ENCODE results near the gene ADSL. TPM values are rescaled to one million over a fixed set of nuclear protein-coding genes. Genes with fewer than 3 reads are reported as not detected.

Gene ADSL
- total RNA-seq, 1 experiment from 2014 or later, result 93.8 TPM

DNA sequence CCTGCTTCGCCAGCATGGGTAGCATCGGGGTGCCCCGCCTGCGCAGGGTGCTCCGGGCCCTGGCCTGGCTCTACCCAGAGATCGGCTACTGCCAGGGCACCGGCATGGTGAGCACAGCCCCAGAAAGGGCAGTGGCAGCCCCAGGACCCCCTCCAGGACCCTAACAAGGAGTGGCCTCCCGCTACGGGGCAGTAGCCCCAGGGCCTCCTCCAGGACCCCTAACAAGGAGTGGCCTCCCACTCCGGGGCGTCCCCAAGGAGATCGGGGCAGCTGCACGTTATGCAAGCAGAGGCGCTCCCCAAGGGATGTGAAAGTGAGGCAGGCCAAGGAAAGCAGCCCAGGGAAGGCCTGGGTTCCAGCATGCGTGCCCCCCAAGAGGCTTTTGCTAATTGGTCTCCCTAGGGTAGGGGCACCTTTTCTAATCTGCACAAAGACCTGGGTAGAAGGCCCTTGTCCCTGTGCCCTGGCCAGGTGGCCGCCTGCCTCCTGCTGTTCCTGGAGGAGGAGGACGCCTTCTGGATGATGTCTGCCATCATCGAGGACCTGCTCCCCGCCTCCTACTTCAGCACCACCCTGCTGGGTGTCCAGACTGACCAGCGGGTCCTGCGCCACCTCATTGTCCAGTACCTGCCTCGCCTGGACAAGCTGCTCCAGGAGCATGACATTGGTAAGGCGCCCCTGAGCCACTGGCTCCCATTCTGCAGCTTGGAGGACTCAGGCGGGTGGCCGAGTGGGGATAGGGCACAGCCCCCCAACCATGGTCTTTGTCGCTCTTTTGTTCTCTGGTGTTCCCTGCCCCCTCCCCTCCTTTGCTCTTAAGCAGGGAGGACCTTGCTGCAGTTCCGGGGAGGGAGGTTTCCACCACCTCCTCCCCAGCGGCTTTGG lies 59.1 kb downstream of the ADSL start:
- Histone ChIP-seq H3F3A (ENCODE audit: low read length, unreplicated experiment) (no peaks in the 10 kb centered on the region), H3K27ac (ENCODE audit: low read length) (no peak overlapping the region), H3K36me3 (ENCODE audit: low read depth, low read length) (peaks cover 4% of the 10 kb centered on the region; the same call in 1 of the 2 replicates), H3K79me2 (ENCODE audit: low read length) (no peaks in the 10 kb centered on the region), H3K27me3 (ENCODE audit: low read length) (no peaks in the 10 kb centered on the region), H2AFZ (ENCODE audit: low read length) (no peak overlapping the region), H3K9ac (ENCODE audit: low read length) (no peak overlapping the region), H3K9me3 (ENCODE audit: low read length) (no peaks in the 10 kb centered on the region), H3K4me1 (ENCODE audit: insufficient read depth, low read length) (peaks cover 7% of the 10 kb centered on the region), H4K20me1 (ENCODE audit: low read length) (no peaks in the 10 kb centered on the region), H3K4me3 (ENCODE audit: low read length) (no peak overlapping the region), H3K9me2 (replicated peaks; ENCODE audit: low read length) (no peaks in the 10 kb centered on the region), H3K4me2 (ENCODE audit: low read length) (no peak overlapping the region)
- POLR2A ChIA-PET (ENCODE audit: unreplicated experiment), result no interaction called here
- no peak for TF ChIP-seq EZH2phosphoT487 (IDR thresholded peaks at IDR 0.05; ENCODE audit: borderline replicate concordance, low read length)
- no peak for TF ChIP-seq EZH2 (IDR thresholded peaks at IDR 0.05; ENCODE audit: low read length, unreplicated experiment)
- TF ChIP-seq, protein P1, sequence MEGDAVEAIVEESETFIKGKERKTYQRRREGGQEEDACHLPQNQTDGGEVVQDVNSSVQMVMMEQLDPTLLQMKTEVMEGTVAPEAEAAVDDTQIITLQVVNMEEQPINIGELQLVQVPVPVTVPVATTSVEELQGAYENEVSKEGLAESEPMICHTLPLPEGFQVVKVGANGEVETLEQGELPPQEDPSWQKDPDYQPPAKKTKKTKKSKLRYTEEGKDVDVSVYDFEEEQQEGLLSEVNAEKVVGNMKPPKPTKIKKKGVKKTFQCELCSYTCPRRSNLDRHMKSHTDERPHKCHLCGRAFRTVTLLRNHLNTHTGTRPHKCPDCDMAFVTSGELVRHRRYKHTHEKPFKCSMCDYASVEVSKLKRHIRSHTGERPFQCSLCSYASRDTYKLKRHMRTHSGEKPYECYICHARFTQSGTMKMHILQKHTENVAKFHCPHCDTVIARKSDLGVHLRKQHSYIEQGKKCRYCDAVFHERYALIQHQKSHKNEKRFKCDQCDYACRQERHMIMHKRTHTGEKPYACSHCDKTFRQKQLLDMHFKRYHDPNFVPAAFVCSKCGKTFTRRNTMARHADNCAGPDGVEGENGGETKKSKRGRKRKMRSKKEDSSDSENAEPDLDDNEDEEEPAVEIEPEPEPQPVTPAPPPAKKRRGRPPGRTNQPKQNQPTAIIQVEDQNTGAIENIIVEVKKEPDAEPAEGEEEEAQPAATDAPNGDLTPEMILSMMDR (conservative IDR thresholded peaks at IDR 0.05; ENCODE audit: low read depth, low read length), result no peak
- intact Hi-C loops (cut with micrococcal nuclease), result no loop called here
- CTCF ChIA-PET, result no interaction called here
- no peak for DNase-seq
- BruUV-seq (replicated peaks), result no TSS peak
- no peak for ATAC-seq

DNA sequence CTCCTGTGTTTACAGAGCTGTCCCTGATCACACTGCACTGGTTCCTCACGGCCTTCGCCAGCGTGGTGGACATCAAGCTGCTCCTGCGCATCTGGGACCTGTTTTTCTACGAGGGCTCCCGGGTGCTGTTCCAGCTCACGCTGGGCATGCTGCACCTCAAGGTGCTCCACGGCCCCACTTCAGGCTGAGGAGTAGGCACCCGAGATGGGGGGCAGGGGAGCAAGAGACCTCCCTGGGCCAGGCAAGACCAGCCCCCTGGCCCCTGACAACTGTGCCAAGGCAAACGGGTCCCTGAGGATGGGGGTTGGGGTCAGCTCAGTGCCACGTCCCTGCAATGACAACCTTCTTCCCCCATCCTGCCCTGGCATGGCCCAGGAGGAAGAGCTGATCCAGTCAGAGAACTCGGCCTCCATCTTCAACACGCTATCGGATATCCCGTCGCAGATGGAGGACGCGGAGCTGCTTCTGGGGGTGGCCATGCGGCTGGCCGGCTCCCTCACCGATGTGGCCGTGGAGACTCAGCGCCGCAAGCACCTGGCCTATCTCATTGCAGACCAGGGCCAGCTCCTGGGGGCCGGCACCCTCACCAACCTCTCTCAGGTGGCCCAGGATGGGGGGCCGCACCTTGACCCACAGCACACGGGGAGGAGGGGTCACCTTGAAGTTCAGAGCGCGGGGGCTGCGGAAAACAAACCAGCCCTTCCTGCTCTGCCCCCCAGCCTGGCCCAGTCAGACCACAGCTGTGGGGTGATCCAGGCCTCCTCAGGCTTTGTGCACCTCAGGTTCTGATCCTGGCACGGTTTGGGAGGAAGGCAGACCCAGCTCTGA lies 60.0 kb downstream of the ADSL start:
- CTCF ChIA-PET, result no interaction called here
- no peak overlapping the region for H2AFZ ChIP-seq (ENCODE audit: low read length)

More for the DNA sequence above, 60.0 kb downstream of the ADSL start:
- POLR2A ChIA-PET (ENCODE audit: unreplicated experiment), result no interaction called here
- DNase-seq (no peak), ATAC-seq (no peak)
- no peak overlapping the region for H3K27ac ChIP-seq (ENCODE audit: low read length)
- H3K4me2 ChIP-seq (ENCODE audit: low read length), result no peak overlapping the region
- H3K4me3 ChIP-seq (ENCODE audit: low read length), result no peak overlapping the region
- intact Hi-C loops (cut with micrococcal nuclease), result no loop called here
- BruUV-seq (replicated peaks), result no TSS peak
- H3K27me3 ChIP-seq (ENCODE audit: low read length), result no peaks in the 10 kb centered on the region
- TF ChIP-seq, protein P1 (conservative IDR thresholded peaks at IDR 0.05; ENCODE audit: low read depth, low read length), result no peak
- TF ChIP-seq EZH2phosphoT487 (IDR thresholded peaks at IDR 0.05; ENCODE audit: borderline replicate concordance, low read length), result no peak
- no peak for TF ChIP-seq EZH2 (IDR thresholded peaks at IDR 0.05; ENCODE audit: low read length, unreplicated experiment)
- H3F3A ChIP-seq (ENCODE audit: low read length, unreplicated experiment), result no peaks in the 10 kb centered on the region
- no peaks in the 10 kb centered on the region for H3K9me2 ChIP-seq (replicated peaks; ENCODE audit: low read length)
- peaks cover 8% of the 10 kb centered on the region; the same call in 1 of the 2 replicates for H3K36me3 ChIP-seq (ENCODE audit: low read depth, low read length)
- no peaks in the 10 kb centered on the region for H3K79me2 ChIP-seq (ENCODE audit: low read length)
- no peak overlapping the region for H3K9ac ChIP-seq (ENCODE audit: low read length)
- H4K20me1 ChIP-seq (ENCODE audit: low read length), result no peaks in the 10 kb centered on the region
- H3K4me1 ChIP-seq (ENCODE audit: insufficient read depth, low read length), result peaks cover 10% of the 10 kb centered on the region
- no peaks in the 10 kb centered on the region for H3K9me3 ChIP-seq (ENCODE audit: low read length)
